GM21390 (cell line): Measurements from ENCODE around the gene KRT38.
"Not testable (repeated sequence)": the region's sequence is repeated elsewhere in the genome, so short reads cannot be mapped to it uniquely, and the experiment has no call there.

Source experiments
- ATAC-seq: cut with Tn5 transposase; IDR thresholded peaks from one replicate; pipeline ENCODE4 v1.9.1; 2021; ENCODE audit not compliant: unreplicated experiment

The KRT38 gene

DNA sequence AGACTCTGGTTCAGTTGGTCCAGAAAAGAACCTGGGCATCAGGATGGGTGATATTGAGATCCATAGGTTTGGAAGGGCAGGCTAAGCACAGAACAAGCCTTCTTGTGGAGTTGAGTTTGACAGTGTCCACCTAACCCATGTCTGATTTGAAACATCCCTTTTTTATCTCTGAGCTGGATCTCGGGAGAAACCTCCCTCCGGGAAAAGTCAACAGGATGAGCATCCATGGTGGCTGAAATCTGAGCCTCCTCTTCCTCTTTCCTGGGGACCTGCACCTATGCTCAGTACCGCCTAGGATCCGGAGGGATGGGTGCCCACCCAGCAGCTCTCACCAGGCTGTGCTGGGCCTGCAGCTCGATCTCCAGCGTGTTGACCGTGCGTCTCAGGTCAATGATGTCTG, 23.0 kb upstream of the KRT38 start:
- no peak for ATAC-seq

DNA sequence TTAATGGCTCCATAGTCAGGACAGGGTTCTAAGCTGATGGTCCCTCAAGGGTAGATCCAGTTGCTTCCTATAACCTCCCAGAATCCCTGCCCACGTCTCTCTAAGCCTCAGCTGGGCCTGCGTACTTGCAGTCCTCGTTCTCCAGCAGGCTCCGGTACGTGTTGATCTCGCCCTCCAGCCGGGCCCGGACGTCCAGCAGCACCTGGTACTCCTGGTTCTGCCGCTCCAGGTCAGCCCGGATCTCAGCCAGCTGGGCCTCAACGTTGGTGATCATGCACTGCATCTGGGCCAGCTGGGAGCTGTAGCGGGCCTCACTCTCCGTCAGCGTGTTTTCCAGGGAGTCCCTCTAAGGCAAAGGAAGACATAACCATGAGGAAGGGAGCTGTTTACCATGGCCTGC, 21.9 kb upstream of the KRT38 start:
- no peak for ATAC-seq

- no peak for ATAC-seq
Observed at GRCh38 chr17:41457676-41458075, 16.9 kb upstream of the KRT38 start.

GRCh38 chr17:41456204-41456603, 15.4 kb upstream of the KRT38 start:
- ATAC-seq: no peak

GRCh38 chr17:41455236-41455635, 14.5 kb upstream of the KRT38 start:
- ATAC-seq: no peak

DNA sequence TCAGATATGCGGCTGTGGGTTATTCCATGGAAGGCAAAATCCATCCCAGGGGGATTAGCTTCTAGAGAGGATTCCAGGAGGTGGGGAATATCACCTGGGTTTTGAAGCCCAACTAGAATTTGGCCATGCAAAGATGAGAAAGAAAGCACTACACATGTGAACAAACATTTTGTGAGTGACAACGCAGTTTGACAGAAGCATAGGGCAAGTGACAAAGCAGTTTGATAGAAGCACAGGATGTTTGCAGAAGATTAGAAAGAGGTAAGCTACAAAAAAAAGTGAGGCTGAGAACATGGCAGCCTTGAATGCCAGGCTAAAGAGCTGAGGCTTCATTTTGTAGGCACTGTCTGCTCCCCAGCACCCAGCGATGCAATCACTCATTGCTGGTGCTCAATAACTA, 12.3 kb upstream of the KRT38 start:
- no peak for ATAC-seq

- no peak for ATAC-seq
Observed at GRCh38 chr17:41452281-41452680, 11.5 kb upstream of the KRT38 start.

GRCh38 chr17:41451154-41451728, 10.5 kb upstream of the KRT38 start:
- ATAC-seq: no peak

- ATAC-seq: no peak
Observed at GRCh38 chr17:41449008-41449407, 8.2 kb upstream of the KRT38 start.

DNA sequence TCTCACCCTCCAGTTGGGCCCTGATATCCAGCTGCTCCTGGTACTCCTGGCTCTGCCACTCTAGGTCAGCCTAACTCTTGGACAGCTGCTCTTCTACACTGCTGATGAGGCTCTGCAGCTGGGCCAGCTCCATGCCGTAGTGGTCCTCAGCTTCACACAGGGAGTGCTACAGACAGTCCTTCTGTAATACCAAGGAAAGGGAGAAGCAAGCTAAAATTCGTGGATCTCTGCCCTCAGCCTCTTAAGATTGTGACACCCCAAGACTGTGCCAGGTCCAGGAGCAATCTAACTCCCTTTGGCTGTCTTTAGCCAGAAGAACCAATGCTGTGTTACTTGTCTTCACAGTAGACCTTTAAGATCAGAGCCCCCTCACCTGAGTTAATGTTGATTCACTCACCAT, 7.7 kb upstream of the KRT38 start:
- ATAC-seq: no peak

DNA sequence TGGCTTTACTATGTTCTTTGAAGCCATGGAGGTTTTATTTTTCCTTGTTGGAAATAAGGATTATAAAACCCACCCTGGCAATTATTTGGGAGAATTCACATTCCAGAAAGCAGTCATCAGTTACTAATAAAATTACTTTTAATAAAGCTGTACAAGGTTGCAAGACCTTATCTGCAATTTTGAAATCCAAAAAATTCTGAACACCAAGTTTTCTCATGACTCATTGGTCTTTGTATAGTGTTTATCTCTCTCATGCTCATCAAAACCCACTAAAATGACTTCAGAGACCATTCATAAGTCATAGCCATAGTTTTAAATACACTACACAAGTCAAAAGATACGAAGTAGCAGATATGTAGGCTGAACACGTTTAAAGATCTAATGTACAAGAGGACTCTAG, 6.0 kb upstream of the KRT38 start:
- no peak for ATAC-seq

DNA sequence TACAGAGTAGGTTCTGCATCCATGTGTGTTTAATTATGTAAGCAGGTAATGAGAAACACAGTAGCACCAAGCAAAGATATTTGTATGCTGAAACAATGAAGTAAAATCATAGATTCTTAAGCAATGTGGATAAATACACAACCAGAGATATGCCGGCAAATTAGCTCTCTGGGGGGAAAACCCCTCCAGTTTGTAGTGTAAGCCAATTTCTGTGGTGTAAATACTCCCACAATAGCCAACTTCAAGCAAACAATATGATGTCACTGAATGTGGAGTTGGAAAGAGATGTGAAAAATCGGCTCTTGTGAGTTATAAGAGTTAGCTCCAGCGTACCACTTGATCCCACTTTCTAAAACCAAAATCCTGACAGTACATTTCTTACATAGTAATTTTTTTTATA, 3.9 kb upstream of the KRT38 start:
- no peak for ATAC-seq

- no peak for ATAC-seq
Observed at GRCh38 chr17:41444186-41444585, 3.4 kb upstream of the KRT38 start.

GRCh38 chr17:41442739-41443138, 2.0 kb upstream of the KRT38 start:
- no peak for ATAC-seq

DNA sequence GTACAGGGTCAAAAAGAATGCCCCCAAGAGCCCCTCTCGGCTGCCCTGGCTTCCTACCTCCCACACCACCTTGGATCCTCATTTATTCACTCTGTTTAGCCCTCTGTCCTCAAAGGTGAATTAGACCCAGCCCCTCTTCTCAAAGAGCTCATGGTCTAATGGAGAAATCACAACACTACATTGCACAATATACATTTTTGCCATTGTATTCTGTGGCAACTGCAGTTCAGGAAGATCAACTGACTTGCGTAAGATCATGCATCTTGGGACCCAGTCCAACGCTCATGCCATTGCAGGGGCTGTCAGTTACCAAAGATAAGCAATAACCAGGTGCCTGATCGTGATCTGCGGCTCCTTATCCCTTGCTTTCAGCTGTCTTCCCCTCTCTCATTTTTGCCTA, 1.4 kb downstream of the KRT38 start:
- no peak for ATAC-seq

- no peak for ATAC-seq
Observed at GRCh38 chr17:41437769-41438168, 3.0 kb downstream of the KRT38 start.

GRCh38 chr17:41437254-41437653, 3.5 kb downstream of the KRT38 start:
- ATAC-seq: no peak

DNA sequence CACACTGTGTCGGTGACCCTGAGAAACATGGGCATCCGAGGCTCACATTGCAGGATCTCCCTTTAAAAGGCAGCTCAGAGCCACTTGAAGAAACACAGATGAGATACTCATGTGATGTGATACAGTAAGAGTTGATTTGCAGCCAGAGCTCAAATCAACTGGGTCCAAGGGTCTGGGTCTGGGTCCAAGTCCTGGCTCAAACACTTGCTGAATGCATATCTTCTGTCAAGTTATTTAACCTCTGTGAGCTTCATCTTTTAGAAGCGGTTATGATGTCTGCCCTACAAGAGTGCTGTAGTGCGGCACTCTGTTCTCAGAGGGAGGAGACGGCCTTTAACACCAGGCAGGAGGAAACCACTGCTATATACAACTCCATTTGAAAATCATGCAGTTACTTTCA, 6.4 kb downstream of the KRT38 start:
- ATAC-seq: no peak

- ATAC-seq: no peak
Observed at GRCh38 chr17:41434005-41434404, 6.8 kb downstream of the KRT38 start.

GRCh38 chr17:41433586-41433985, 7.2 kb downstream of the KRT38 start:
- no peak for ATAC-seq

DNA sequence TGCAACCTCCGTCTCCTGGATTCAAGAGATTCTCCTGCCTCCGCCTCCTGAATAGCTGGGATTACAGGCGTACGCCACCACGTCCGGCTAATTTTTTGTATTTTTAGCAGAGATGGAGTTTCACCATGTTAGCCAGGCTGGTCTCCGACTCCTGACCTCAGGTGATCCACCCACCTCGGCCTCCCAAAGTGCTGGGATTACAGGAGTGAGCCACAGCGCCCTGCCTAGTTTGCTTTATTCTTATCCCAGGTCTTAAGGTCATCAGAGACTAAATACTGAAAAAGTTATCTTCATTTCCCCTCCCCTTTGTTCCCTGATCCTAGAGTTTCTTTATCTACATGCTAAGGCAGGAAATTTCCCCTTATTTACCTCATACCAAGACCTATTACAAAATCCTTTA, 10.4 kb downstream of the KRT38 start:
- ATAC-seq: not testable (repeated sequence)

DNA sequence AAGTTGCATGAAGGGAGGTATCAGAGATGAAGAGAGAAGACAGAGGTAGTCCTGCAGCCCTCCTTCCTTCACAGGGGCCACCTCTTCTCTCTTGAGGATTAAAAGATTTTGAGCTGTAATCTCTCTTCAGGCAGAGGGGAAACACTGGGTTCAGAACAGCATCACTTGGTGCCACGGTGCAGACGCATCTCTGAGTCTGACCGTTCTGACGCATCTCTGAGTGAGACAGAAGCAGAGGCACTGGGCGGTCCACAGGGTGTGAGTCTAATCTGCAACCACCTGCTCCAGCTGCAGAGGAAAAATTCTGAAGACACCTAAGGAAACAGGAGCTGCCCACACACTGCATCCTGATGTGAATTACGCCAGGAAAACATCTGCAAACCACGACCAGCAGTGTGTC, 11.1 kb downstream of the KRT38 start:
- ATAC-seq: no peak

DNA sequence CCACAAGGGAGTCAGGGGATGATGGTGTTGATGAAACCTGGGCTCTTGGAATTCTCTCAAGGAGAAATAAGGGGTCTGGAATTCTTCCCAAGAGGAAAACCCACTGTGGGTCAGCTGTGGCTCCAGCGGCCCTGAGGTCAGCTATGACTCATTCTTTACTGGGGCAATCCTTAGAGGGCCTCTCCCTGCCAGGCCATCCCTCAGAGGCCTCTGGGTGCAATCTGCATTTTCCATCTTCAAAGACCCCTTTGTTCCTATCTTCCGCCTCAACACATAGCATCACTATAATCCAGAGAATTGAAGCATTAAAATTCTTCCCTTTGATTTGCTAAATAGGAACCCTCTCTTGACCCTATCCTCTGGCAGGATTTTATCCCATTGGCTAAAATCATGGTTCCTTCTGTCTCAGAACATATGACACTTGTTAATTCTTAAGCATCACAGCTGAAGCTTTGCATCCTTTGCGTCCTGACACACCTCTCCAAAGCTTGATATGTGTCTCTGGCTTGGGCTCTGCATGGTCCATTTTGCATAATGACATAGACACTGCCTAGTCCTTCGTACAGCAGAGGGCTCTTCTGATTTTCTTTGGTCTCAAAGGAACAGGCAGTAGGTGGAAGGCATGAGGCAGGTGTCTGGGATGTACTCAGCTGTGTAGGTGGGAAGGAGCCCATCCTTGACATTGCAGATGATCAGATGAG, 12.0 kb downstream of the KRT38 start:
- ATAC-seq: no peak
